Large intestine (tissue), 3 donors: Measurements from ENCODE around the gene USH2A. TPM values are rescaled to one million over a fixed set of nuclear protein-coding genes. Genes with fewer than 3 reads are reported as not detected.
"Not testable (repeated sequence)": the region's sequence is repeated elsewhere in the genome, so short reads cannot be mapped to it uniquely, and the experiment has no call there.

Experiments
- DNase-seq, 2 donors: peaks; one replicate each; pipeline versions ENCODE4 v3.0.0 to v3.0.0-alpha.2; 2013
- H3K27ac ChIP-seq: one replicate; pipeline ENCODE4 v1.5.1; 2013; ENCODE audit warnings: low read length
- H3K27me3 ChIP-seq: 2 replicates; pipeline ENCODE4 v1.6.1; 2013; ENCODE audit warnings: low read length; ENCODE audit not compliant: control insufficient read depth, insufficient read depth
- H3K36me3 ChIP-seq: 2 replicates; pipeline ENCODE4 v1.6.1; 2013; ENCODE audit warnings: low read length; ENCODE audit not compliant: control insufficient read depth, insufficient read depth
- H3K4me1 ChIP-seq: one replicate; pipeline ENCODE4 v1.6.1; 2013; ENCODE audit warnings: low read length; ENCODE audit not compliant: control insufficient read depth, insufficient read depth
- H3K4me3 ChIP-seq: one replicate; pipeline ENCODE4 v1.5.1; 2013; ENCODE audit warnings: low read length
- H3K9me3 ChIP-seq: one replicate; pipeline ENCODE4 v1.6.1; 2013; ENCODE audit warnings: mild to moderate bottlenecking, low read depth, low read length, moderate library complexity; ENCODE audit not compliant: control insufficient read depth
- WGBS: methylation state at CpG from one replicate; pipeline ENCODE4 v1.1.5; 2013; ENCODE audit warnings: low lambda C conversion rate; ENCODE audit not compliant: insufficient coverage; 5-methylcytosine and 5-hydroxymethylcytosine counted together
- polyA plus RNA-seq: library from polyadenylated mRNA; unstranded; fragments of 120-200 nt; gene quantifications from one replicate; pipeline ENCODE4 v1.2.1, GENCODE V29; 2013

USH2A gene
- polyA plus RNA-seq, 1 donor: 0.06 TPM

GRCh38 chr1:216340542-216340941 lies 82.7 kb downstream of the USH2A start:
- H3K27me3 ChIP-seq, H3K36me3 ChIP-seq, H3K4me3 ChIP-seq, H3K4me1 ChIP-seq, H3K27ac ChIP-seq, DNase-seq, H3K9me3 ChIP-seq: not testable (repeated sequence)
- WGBS: no CpG with 5 or more reads among the region's 5 CpGs

DNA sequence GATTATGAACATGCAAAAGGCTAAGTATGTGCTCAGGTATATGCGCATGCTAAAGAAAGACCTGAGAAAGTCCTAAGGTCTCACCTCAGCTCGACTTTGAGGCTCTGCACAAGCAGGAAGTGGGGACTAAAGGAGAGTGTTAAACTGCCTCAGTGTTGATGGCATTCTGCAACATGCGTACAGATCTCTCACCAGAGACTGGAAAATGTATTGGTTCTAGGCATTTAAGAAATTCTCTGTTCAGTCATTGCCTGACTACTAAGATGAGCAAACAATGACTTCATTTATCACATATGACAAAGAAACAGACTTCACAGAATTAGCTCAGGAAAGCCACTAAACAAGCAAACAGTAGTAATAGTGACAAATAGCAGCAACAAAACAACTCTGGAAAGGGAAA lies 90.8 kb downstream of the USH2A start:
- Histone ChIP-seq H3K36me3 (no peaks in the 10 kb centered on the region), H3K4me1 (no peaks in the 10 kb centered on the region), H3K27ac (no peak overlapping the region), H3K27me3 (no peaks in the 10 kb centered on the region), H3K4me3 (no peak overlapping the region), H3K9me3 (no peaks in the 10 kb centered on the region)
- no peak for DNase-seq
- WGBS: no CpG with 5 or more reads among the region's 3 CpGs

- no peaks in the 10 kb centered on the region for H3K4me1 ChIP-seq
- H3K27ac ChIP-seq: no peak overlapping the region
- no peaks in the 10 kb centered on the region for H3K36me3 ChIP-seq
- no CpG with 5 or more reads among the region's 2 CpGs for WGBS
- no peaks in the 10 kb centered on the region for H3K27me3 ChIP-seq
- no peaks in the 10 kb centered on the region for H3K9me3 ChIP-seq
- H3K4me3 ChIP-seq: no peak overlapping the region
- no peak for DNase-seq
Observed at GRCh38 chr1:216332003-216332402, 91.2 kb downstream of the USH2A start.

DNA sequence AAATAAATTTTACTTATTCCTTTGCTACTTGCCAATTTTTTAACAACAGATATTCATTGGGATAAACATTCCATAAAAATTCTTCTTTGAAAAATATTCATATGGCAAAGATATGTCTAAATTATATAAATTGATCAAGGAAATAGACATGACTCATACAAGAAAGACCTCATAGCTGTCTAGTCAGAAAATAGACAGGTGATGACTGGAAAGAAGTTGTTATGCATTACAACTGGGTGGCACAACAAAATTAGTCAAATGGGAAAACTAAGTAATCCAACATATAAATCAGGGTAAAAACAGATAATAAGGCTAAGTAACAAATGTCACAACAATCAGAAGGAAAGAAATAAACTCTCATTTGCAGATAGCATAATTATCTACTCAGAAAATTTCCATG lies 92.0 kb downstream of the USH2A start:
- DNase-seq: no peak
- Histone ChIP-seq H3K27ac (no peak overlapping the region), H3K4me3 (no peak overlapping the region), H3K36me3 (no peaks in the 10 kb centered on the region), H3K4me1 (no peaks in the 10 kb centered on the region), H3K9me3 (no peaks in the 10 kb centered on the region), H3K27me3 (no peaks in the 10 kb centered on the region)

DNA sequence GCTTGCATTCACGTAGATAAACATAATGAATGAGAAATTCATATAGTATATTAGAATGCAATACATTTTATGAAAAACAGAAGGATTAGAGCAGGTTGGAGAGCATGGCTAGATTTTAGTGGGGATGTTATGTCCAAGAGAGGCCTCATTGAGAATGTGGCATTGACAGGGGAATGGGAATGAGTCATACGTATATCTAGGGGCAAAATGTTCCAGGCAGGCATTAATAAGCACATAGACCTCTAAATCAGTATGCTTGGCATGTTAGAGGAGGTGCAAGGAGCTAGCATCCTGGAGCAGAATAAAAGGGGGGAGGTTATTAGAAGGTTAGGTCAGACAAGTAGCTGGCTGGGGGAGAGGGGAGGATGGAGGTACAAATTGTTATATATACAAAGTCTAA lies 93.0 kb downstream of the USH2A start:
- Histone ChIP-seq H3K4me3 (no peak overlapping the region), H3K4me1 (no peaks in the 10 kb centered on the region), H3K27ac (no peak overlapping the region), H3K27me3 (no peaks in the 10 kb centered on the region), H3K9me3 (no peaks in the 10 kb centered on the region), H3K36me3 (no peaks in the 10 kb centered on the region)
- DNase-seq: no peak
- WGBS: no CpG with 5 or more reads among the region's 2 CpGs

GRCh38 chr1:216325946-216326345 lies 97.3 kb downstream of the USH2A start:
- Histone ChIP-seq H3K27ac (no peak overlapping the region), H3K27me3 (no peaks in the 10 kb centered on the region), H3K4me3 (no peak overlapping the region), H3K4me1 (no peaks in the 10 kb centered on the region), H3K36me3 (no peaks in the 10 kb centered on the region), H3K9me3 (no peaks in the 10 kb centered on the region)
- no peak for DNase-seq
- no CpG with 5 or more reads among the region's 2 CpGs for WGBS

- Histone ChIP-seq H3K27ac (no peak overlapping the region), H3K36me3 (no peaks in the 10 kb centered on the region), H3K9me3 (no peaks in the 10 kb centered on the region), H3K4me1 (no peaks in the 10 kb centered on the region), H3K4me3 (no peak overlapping the region), H3K27me3 (no peaks in the 10 kb centered on the region)
- 92% methylated on average over 2 of the region's 7 CpGs for WGBS
- DNase-seq: no peak
Observed at GRCh38 chr1:216325336-216325735, 97.9 kb downstream of the USH2A start.

DNA sequence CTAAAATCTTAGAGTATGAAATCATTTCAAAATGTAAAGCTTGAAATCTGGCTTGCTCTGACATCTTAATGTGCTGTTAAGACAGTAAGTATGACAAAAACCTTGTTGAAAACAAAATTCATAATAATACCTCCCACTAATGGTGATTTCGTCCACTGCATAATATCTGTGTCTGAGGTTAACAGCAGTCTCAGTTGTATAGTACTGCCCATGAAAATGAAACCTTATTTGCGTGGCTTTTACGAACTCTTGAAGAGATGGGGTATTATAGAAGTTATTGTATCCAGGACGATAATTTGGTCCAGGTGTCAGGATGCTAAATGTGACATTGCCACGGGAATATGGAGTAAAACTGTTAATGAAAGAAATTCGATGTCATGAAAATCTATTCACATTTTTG lies 99.9 kb downstream of the USH2A start:
- no peaks in the 10 kb centered on the region for H3K9me3 ChIP-seq
- DNase-seq: no peak
- no peak overlapping the region for H3K4me3 ChIP-seq
- H3K4me1 ChIP-seq: no peaks in the 10 kb centered on the region
- 92% methylated on average over 4 of the region's 6 CpGs for WGBS
- H3K27ac ChIP-seq: no peak overlapping the region
- H3K36me3 ChIP-seq: no peaks in the 10 kb centered on the region
- H3K27me3 ChIP-seq: no peaks in the 10 kb centered on the region

DNA sequence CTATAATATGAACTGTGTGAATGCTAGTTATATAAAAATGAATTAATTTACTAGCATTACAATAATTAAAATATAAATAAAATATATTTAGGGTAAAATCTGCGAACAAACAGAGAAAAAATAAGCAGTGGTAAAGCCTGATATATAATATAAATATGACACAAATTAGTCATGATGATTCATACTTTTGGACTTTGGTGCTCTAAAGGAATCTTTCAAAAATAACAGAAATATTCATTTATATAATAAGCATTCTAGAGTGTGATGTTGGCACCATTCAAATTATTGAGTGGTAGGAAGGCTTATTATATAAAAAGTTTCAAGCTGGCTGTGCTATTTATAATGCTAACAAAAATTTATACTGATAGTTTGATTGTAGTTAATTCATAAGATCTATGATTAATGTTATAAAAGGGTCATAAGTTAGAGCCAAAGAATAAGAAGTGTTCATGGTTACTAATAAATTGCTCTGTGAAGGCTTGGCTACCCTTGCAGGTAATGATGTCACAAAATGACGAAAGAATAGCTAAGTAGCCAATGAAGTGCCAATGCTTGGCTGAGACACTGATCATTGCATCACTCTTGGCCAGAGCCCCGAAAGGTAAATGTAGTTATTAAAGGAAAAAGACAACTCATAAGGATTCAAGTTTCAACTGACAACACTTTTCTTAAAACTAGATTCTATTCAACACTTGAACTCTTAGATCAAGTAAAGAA lies 108.7 kb downstream of the USH2A start:
- Histone ChIP-seq H3K27me3 (no peaks in the 10 kb centered on the region), H3K36me3 (no peaks in the 10 kb centered on the region), H3K9me3 (no peaks in the 10 kb centered on the region), H3K4me1 (no peaks in the 10 kb centered on the region), H3K4me3 (no peak overlapping the region), H3K27ac (no peak overlapping the region)
- no peak for DNase-seq
- 100% methylated on average over 1 of the region's 3 CpGs for WGBS

GRCh38 chr1:216310776-216311175 lies 112.5 kb downstream of the USH2A start:
- Histone ChIP-seq H3K36me3 (no peaks in the 10 kb centered on the region), H3K9me3 (no peaks in the 10 kb centered on the region), H3K27ac (no peak overlapping the region), H3K4me3 (no peak overlapping the region), H3K27me3 (no peaks in the 10 kb centered on the region), H3K4me1 (no peaks in the 10 kb centered on the region)
- peak; percentile 4 to 26 for DNase-seq
- WGBS: no CpG with 5 or more reads among the region's 4 CpGs

DNA sequence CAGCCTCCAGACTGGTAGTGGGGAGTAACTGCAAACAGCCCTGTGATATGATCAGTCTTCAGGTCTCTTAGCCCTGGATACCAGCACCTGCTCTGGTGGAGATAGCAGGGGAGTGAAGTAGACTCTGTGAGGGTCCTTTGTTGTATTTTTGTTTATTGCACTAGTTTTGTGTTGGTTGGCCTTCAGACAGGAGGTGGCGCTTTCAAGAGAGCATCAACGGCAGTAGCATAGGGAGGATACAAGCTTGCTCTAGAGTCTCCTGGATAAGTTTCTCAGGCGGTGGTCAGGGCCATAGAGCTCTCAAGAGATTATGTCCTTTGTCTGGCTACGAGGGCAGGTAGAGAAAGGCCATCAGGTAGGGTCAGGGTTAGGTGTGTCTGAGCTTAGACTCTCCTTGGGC lies 116.4 kb downstream of the USH2A start:
- no peaks in the 10 kb centered on the region for H3K36me3 ChIP-seq
- DNase-seq: no peak
- no peak overlapping the region for H3K27ac ChIP-seq
- no peak overlapping the region for H3K4me3 ChIP-seq
- no peaks in the 10 kb centered on the region for H3K27me3 ChIP-seq
- H3K4me1 ChIP-seq: no peaks in the 10 kb centered on the region
- WGBS: no CpG with 5 or more reads among the region's 4 CpGs
- no peaks in the 10 kb centered on the region for H3K9me3 ChIP-seq
